Activated naive CD4-positive, alpha-beta T cell treated with anti-CD3 and anti-CD28 coated beads for 36 hours (primary cell): ENCODE measurements around the gene ARHGEF28. TPM values are rescaled to one million over a fixed set of nuclear protein-coding genes. Genes with fewer than 3 reads are reported as not detected.

Experiments
- CTCF ChIA-PET: fragments of 350-600 bp; sonication (Branson Sonifier 250); formaldehyde crosslinking; loops from one replicate; lab custom pipeline; 2021; ENCODE audit warnings: antibody characterized with exemption; lab: Charles Lee
- DNase-seq: peaks from one replicate; pipeline ENCODE4 v3.0.0-alpha.2; 2020
- H3K27ac Mint-ChIP-seq: one replicate; pipeline ENCODE4 v1.8.0; 2021; ENCODE audit warnings: mild to moderate bottlenecking, mixed read lengths
- H3K27me3 Mint-ChIP-seq: one replicate; pipeline ENCODE4 v1.8.0; 2021; ENCODE audit warnings: low read depth, mixed read lengths
- H3K36me3 Mint-ChIP-seq: one replicate; pipeline ENCODE4 v1.8.0; 2021; ENCODE audit warnings: low read depth, mixed read lengths
- H3K4me1 Mint-ChIP-seq: one replicate; pipeline ENCODE4 v1.8.0; 2021; ENCODE audit warnings: low read depth, mixed read lengths
- H3K4me3 Mint-ChIP-seq: one replicate; pipeline ENCODE4 v1.8.0; 2021; ENCODE audit warnings: mild to moderate bottlenecking, moderate library complexity, mixed read lengths
- H3K9me3 Mint-ChIP-seq: one replicate; pipeline ENCODE4 v1.8.0; 2021; ENCODE audit warnings: mixed read lengths
- intact Hi-C: fragments of 100-400 bp; cut with micrococcal nuclease; formaldehyde crosslinking; loops from one replicate; pipeline ENCODE4 v1.15.1; 2023
- total RNA-seq, 2 experiments: library from RNA; stranded (reverse); gene quantifications; one replicate each; pipeline ENCODE4 v1.2.3, GENCODE V29; 2021

The ARHGEF28 gene
- total RNA-seq, 2 experiments from 2014 or later = not detected

DNA sequence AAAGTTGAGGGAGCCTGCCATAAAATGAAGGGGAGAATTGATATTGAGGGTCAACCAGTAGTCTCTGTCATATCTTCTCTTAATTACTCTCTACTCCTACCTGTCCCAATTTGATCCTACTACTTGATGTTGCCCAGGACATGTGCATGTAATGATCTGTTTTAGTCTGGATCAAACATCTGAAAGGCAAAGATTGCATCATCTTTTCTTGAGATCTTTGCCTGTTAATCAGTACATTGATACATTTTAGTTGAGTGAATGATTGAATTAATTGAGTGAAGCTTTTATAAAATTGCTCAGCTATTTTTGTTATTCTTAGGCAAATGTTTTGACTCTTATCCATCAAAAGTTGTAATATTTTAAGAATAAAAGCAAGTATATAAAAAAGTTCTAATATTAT, 21.7 kb downstream of the ARHGEF28 start:
- H3K4me3 Mint-ChIP-seq = no peak overlapping the region
- CTCF ChIA-PET = no interaction called here

DNA sequence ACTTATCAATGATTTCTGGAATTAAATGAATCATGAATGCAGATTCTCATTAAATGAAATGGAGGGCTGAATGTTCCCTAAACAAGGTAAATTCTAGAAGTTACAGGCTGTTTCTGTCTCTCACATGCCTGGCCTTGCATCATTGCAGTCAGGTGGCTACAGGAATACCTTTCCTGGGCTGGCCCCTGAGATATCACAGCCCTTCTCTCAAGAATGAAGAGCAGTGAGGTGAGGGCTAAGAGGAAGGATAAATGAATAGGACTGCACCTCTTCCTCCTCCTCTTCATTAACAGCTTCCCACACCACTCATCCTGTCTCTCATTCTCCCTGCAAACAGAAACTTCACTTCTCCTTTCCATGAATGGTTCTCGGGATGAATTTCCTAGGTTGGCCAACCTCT, 22.5 kb downstream of the ARHGEF28 start:
- no peak overlapping the region for H3K27ac Mint-ChIP-seq
- no peaks in the 10 kb centered on the region for H3K9me3 Mint-ChIP-seq
- intact Hi-C loops = no loop called here
- H3K4me1 Mint-ChIP-seq = no peaks in the 10 kb centered on the region
- H3K4me3 Mint-ChIP-seq = no peak overlapping the region
- H3K36me3 Mint-ChIP-seq = no peaks in the 10 kb centered on the region
- peaks cover 27% of the 10 kb centered on the region for H3K27me3 Mint-ChIP-seq
- CTCF ChIA-PET = no interaction called here
- no peak for DNase-seq

More for the DNA sequence above, 21.7 kb downstream of the ARHGEF28 start:
- H3K27ac Mint-ChIP-seq = no peak overlapping the region
- peaks cover 29% of the 10 kb centered on the region for H3K27me3 Mint-ChIP-seq
- DNase-seq = no peak
- H3K36me3 Mint-ChIP-seq = no peaks in the 10 kb centered on the region
- intact Hi-C loops = no loop called here
- H3K4me1 Mint-ChIP-seq = no peaks in the 10 kb centered on the region
- H3K9me3 Mint-ChIP-seq = no peaks in the 10 kb centered on the region

DNA sequence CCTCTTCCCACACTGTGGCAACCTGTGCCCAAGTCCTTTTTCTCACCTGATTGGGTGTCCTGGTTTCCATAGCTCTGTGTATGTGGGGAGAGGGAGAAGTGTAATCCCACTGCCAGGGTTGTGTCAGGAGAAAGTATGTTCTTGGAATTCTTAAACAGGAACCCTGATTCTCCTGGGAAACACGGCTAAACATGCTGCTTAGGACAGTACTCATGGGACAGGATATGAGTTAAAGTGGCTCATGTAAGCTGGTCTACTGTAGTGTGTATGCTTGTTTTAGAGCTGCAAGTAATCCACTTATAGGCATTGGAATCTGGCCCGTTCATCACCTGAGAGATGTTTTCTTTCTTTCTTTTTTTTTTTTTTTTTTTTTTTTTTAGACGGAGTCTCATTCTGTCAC, 23.9 kb downstream of the ARHGEF28 start:
- Mint-ChIP-seq H3K4me3 (no peak overlapping the region), H3K4me1 (no peaks in the 10 kb centered on the region), H3K27ac (no peak overlapping the region), H3K9me3 (no peaks in the 10 kb centered on the region), H3K36me3 (no peaks in the 10 kb centered on the region), H3K27me3 (peaks cover 22% of the 10 kb centered on the region)
- intact Hi-C loops = no loop called here
- no peak for DNase-seq
- CTCF ChIA-PET = no interaction called here

DNA sequence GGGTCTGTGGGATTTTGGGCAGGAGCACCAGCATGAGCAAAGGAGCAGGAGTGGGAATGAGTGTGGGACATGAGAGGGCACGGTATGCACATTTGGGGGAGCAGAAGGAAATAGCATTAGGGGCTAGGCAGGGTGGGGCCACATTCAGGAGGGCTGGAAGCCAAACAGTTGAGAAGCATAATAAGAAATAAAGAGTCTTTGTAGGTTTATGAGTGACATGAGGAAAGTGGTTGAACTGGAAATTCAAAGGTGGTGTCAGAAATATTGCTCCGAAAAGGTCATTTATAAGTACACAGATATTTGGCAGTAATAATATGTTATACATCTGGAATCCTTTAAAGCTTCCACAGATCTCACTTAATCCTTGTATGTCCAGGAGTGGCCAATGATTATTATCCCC, 26.4 kb downstream of the ARHGEF28 start:
- H3K4me1 Mint-ChIP-seq = no peaks in the 10 kb centered on the region
- DNase-seq = no peak
- H3K27me3 Mint-ChIP-seq = peaks cover 8% of the 10 kb centered on the region
- no peak overlapping the region for H3K4me3 Mint-ChIP-seq
- intact Hi-C loops = no loop called here
- CTCF ChIA-PET = no interaction called here
- no peak overlapping the region for H3K27ac Mint-ChIP-seq
- H3K36me3 Mint-ChIP-seq = no peaks in the 10 kb centered on the region
- no peaks in the 10 kb centered on the region for H3K9me3 Mint-ChIP-seq

DNA sequence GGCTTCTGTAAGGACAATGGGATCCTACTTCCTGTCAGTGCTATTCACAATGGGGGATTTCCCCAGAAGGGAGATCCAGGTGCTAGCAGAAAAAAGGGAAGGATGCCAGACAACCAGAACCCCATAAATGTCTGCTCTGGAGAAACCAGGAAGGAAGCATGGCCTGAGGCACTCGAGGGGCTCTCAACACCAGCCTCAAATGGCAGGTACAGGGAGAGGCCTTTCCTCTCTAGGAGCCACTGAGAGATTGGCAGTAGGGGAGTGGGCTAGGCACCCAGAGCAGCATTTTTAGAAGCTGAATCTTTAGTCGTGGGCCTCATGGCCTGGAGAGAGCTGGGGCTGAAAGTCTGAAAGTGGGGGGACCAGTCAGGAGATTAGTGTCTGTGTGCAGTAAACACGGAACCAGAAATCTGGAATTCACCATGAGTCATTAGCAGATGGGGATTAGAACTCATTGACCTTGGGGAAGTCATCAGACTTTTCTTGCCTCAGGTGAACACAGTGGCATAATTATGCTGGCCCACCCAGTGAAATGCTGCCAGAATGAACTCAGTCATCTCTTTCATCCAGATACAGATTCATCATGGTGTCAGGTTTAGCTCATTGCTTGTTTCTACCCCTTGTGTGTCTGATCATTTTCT, 28.3 kb downstream of the ARHGEF28 start:
- no peak for DNase-seq
- CTCF ChIA-PET = no interaction called here
- Mint-ChIP-seq H3K4me3 (no peak overlapping the region), H3K36me3 (no peaks in the 10 kb centered on the region), H3K27me3 (no peaks in the 10 kb centered on the region), H3K4me1 (no peaks in the 10 kb centered on the region), H3K27ac (no peak overlapping the region), H3K9me3 (no peaks in the 10 kb centered on the region)
- intact Hi-C loops = no loop called here

DNA sequence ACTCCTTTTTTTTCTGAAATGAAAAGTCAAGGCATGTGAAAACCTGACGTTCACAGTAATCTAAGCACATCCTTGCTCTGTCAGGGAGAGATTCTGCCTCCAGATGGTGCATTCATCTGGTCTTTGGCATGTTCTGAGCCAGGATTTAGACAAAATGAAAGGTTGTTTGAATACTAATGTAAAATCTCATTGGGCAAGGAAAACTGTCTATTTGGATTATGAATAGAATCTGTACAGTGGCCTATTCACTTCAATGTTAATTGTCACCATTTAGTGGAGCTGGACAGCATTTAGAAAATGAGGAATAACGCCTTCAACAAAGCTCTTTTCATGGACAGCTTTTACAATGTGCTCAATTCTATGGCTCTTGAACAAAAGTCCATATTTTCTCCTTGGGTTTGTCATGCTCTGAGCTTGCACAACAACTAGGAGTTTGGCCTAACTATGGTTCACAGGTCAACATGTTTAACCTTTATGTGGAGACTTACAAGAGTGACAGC, 28.9 kb downstream of the ARHGEF28 start:
- H3K4me1 Mint-ChIP-seq = no peaks in the 10 kb centered on the region
- H3K27me3 Mint-ChIP-seq = no peaks in the 10 kb centered on the region
- H3K36me3 Mint-ChIP-seq = no peaks in the 10 kb centered on the region
- no peak overlapping the region for H3K4me3 Mint-ChIP-seq
- no peak overlapping the region for H3K27ac Mint-ChIP-seq
- CTCF ChIA-PET = no interaction called here
- intact Hi-C loops = no loop called here
- no peaks in the 10 kb centered on the region for H3K9me3 Mint-ChIP-seq
- no peak for DNase-seq

DNA sequence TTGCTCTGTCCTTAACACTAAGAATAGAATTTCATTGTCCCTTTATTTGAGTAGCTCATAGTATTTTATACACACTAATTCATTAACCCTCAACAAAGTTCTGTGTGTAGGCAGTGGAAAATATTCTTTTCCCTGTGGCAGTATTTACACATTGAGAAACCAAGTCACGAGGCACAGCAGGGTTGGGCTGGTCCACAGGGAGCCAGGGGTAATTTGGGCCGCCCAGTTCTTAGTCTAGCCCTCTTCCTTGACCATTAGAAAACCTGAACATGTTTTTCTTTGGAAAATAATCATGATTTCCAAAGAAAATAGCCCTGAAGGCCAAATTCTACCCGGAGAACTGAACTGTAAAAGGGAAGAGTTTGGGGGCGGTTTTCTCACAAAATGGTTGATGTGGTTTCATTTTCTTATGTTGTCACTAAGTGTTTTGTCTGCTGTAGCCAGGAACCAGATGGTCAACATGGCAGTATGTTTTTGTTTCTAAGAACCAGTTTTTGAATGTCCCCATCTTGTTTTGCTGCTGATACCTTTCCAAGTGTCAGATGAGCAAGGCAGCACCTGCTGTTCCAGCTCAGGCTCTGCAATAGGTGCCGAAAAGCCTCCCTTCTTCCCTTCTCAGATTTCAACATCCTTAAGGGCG, 29.6 kb downstream of the ARHGEF28 start:
- Mint-ChIP-seq H3K9me3 (no peaks in the 10 kb centered on the region), H3K4me1 (no peaks in the 10 kb centered on the region), H3K4me3 (no peak overlapping the region), H3K27ac (no peak overlapping the region), H3K36me3 (no peaks in the 10 kb centered on the region), H3K27me3 (no peaks in the 10 kb centered on the region)
- intact Hi-C loops = no loop called here
- CTCF ChIA-PET = no interaction called here
- no peak for DNase-seq

DNA sequence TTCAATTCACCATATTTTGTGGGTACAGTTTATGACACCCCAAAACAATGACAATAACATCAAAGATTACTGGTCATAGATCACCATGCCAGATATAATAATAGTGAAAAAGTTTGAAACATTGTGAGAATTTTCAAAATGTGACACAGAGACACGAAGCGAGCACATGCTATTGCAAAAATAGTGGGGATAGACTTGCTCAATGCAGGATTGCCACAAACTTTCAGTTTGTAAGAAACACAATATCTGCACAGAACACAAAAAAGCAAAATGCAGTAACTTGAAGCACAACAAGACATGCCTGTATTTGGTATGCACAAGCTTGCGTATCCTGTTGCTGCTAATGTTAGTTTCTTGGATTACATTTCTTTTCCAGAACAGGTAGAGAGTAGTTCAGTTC, 35.8 kb downstream of the ARHGEF28 start:
- CTCF ChIA-PET = interaction anchor here (0.6 to 1.2 kb wide), 2 partner anchors 125 to 722 kb away, joined by 3 to 4 read pairs; no protein-coding TSS in a partner anchor
- H3K9me3 Mint-ChIP-seq = no peaks in the 10 kb centered on the region
- no peak overlapping the region for H3K4me3 Mint-ChIP-seq
- intact Hi-C loops = no loop called here
- no peaks in the 10 kb centered on the region for H3K4me1 Mint-ChIP-seq
- peaks cover 8% of the 10 kb centered on the region for H3K27me3 Mint-ChIP-seq
- DNase-seq = no peak
- H3K27ac Mint-ChIP-seq = no peak overlapping the region
- no peaks in the 10 kb centered on the region for H3K36me3 Mint-ChIP-seq

DNA sequence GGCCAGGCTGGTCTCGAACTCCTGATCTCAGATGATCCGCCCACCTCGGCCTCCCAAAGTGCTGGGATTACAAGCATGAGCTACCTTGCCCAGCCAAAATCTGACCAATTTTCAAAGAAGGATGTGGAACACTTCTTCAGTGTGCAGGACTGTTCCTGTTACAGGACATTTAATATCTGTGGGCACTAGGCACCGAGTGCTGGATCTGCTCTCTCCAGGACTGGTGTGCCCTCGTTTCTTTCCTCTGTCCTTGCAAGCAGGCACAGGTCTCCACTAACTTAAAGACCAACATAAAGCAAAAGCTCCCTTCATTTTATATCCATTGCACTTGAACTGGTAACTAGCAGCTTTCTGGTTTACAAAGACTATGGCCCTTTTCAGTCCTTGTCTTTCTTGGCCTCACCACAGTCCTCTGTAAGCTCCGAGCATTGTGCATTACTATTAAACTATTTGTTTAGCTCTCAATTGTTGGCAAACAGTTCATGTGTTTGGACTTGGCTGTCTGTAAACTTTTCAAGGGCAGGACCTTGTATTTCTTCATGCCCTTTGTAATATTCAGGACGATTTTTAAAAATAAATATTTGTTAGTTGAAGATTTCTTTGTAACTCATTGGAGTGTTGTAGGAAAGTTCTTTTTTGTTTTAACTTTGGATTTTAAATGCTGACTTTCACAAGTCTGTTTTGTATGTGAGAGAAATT, 37.3 kb downstream of the ARHGEF28 start:
- Mint-ChIP-seq H3K9me3 (no peaks in the 10 kb centered on the region), H3K4me1 (no peaks in the 10 kb centered on the region), H3K27ac (no peak overlapping the region), H3K4me3 (no peak overlapping the region), H3K27me3 (peaks cover 8% of the 10 kb centered on the region), H3K36me3 (no peaks in the 10 kb centered on the region)
- CTCF ChIA-PET = no interaction called here
- intact Hi-C loops = no loop called here
- DNase-seq = no peak

DNA sequence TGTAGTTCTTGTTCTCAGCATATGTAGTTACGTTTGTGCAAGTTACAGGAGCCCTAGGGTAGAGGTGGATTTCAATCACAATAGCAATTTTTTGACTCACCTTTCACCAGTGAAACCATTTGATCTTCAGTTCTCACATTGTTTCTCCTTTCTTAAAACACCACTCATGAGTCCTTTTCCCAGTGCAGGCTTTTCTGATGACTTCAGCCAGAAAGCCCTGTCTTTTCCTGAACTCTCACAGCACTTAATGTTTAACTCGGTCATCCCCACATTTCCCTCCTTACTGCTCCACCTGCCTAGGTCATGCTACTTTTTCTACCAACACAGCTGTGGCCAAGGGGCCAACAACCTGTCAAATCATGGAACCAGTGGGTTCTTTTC, 37.9 kb downstream of the ARHGEF28 start:
- H3K27ac Mint-ChIP-seq = no peak overlapping the region
- H3K4me3 Mint-ChIP-seq = no peak overlapping the region
- no peaks in the 10 kb centered on the region for H3K9me3 Mint-ChIP-seq
- CTCF ChIA-PET = no interaction called here
- peaks cover 8% of the 10 kb centered on the region for H3K27me3 Mint-ChIP-seq
- intact Hi-C loops = no loop called here
- H3K36me3 Mint-ChIP-seq = no peaks in the 10 kb centered on the region
- no peaks in the 10 kb centered on the region for H3K4me1 Mint-ChIP-seq
- no peak for DNase-seq

DNA sequence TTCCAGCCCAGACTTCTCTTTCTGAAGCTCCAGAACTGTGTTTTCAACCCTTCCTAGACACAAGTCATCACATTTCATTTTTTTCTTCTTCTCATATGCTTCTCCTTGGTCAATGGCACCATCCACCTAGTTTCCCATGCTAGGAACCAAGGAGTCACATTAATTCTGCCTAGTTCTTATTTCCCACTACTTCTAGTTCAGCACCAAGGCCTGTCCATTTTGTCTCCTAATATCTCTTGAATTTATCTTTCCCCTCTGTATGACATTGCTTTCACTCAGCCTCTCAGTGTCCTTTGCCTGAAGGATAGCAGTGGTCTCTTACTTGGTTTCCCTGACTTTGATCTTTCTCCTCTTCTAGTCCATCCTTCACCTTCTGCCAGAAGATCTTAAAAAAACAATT, 38.8 kb downstream of the ARHGEF28 start:
- CTCF ChIA-PET = no interaction called here

DNA sequence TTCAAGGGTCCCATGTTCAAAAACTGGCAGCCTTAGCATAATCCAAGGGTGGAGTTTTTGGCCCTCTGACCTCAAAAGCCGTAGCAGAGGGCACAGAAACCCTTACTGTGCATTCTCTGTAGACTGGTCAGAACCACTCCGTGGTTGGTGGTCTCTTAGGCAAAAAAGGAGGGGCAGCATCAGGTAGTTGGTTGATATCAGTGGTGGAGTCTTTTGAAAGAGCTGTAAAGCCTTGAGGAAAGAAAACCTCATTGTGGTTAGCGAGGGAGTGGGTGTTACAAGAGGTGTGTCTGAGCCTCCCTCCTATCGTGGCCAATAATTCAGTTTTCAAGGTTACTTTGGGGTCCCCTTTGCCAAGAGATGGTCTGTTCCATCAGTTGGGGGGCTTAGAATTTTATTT, 40.9 kb downstream of the ARHGEF28 start:
- CTCF ChIA-PET = no interaction called here
- Mint-ChIP-seq H3K27me3 (peaks cover 11% of the 10 kb centered on the region), H3K27ac (no peak overlapping the region), H3K9me3 (no peaks in the 10 kb centered on the region), H3K4me1 (no peaks in the 10 kb centered on the region), H3K36me3 (no peaks in the 10 kb centered on the region), H3K4me3 (no peak overlapping the region)
- DNase-seq = no peak
- intact Hi-C loops = no loop called here

More for the DNA sequence above, 38.8 kb downstream of the ARHGEF28 start:
- Mint-ChIP-seq H3K4me3 (no peak overlapping the region), H3K27me3 (peaks cover 8% of the 10 kb centered on the region), H3K9me3 (no peaks in the 10 kb centered on the region), H3K4me1 (no peaks in the 10 kb centered on the region), H3K27ac (no peak overlapping the region), H3K36me3 (no peaks in the 10 kb centered on the region)
- intact Hi-C loops = no loop called here
- no peak for DNase-seq

DNA sequence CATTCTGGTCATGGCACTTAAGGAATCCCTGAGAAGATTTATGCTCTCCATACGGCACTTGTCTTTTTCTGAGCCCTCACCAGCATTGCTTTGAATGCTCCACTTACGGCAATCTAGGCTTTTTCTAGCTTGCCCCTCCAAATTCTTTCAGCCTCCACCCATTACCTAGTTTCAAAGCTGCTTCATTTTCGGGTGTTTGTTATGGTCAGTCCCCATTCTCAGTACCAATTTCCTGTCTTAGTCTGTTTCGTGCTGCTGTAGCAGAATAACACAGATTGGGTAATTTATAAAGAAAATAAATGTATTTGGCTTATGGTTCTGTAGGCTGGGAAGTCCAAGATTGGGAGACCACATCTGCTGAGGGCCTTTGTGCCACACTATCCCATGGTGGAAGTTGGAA, 42.0 kb downstream of the ARHGEF28 start:
- CTCF ChIA-PET = no interaction called here
- Mint-ChIP-seq H3K27me3 (peaks cover 15% of the 10 kb centered on the region), H3K36me3 (no peaks in the 10 kb centered on the region), H3K4me3 (no peak overlapping the region), H3K27ac (no peak overlapping the region), H3K9me3 (no peaks in the 10 kb centered on the region), H3K4me1 (no peaks in the 10 kb centered on the region)
- DNase-seq = no peak
- intact Hi-C loops = no loop called here
